ENCODE results near the gene WNK2. TPM values are rescaled to one million over a fixed set of nuclear protein-coding genes. Genes with fewer than 3 reads are reported as not detected.

The WNK2 gene
- total and polyA plus RNA-seq, 12 donors = 16.6 to 236 (median 178) TPM

DNA sequence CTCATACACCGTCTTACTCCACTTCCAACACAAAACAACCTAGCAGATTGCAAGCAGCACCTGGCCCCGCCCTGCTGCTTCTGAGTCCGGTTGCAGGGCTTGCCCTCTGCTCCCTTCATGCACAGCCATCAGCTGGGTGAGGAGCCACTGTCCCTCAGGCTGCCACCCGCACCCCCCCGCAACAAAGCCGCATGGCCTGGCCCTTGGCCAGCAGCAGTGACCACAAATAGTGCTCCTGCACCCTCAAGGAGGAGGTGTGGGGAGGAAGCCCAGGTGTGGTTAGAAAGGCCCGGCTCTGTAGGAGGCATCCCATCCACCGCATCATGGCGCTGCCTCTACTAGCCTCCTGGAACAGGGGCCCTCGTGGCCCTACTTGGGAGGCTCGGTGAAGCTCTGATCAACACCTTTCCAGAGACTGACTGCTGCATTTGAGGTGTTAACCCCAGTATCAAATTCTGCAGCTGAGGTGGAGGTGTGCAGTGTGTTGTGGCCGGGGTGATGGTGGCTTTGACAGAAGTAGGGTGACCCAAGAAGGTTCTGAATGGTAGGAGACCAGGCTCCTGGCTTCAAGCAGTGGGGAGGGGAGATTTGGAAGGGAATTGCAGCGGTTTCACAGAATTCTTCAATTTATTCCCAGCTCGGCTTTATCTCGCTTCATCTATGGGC, 52.7 kb downstream of the WNK2 start:
- WGBS, 2 donors = 78 to 82% methylated on average over 15 of the region's 15 CpGs
- ATAC-seq = no peak

DNA sequence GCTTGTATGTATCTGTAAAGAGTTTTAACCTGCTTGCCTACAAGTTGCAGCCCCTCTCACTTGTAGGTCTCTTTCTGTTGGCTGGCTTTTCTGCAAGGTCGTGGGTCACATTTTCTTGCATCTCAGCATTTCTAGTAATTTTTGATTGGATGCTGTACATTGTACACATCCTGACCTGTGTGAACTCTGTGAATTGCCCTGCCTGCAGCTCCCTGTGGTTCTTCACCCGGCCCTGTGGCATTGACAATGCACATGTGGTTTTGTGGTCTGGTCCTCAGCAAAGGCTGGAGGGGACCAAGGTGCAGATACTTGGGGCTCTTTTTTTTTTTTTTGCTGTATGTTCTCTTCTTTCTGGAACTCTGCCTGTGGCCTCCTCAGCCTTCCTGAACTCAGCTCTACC, 53.6 kb downstream of the WNK2 start:
- Histone ChIP-seq H3K9me3 (no peaks in the 10 kb centered on the region), H3K36me3 (peaks cover 0 to 13% (median 0%) of the 10 kb centered on the region in 9 donors), H3K27me3 (peaks cover 0 to 40% (median 0%) of the 10 kb centered on the region in 7 donors), H3K4me1 (peaks cover 0 to 31% (median 5%) of the 10 kb centered on the region in 9 donors), H3K27ac (no peak overlapping the region), H3K4me3 (no peak overlapping the region)
- ATAC-seq (no peak), DNase-seq (no peak)
- intact Hi-C loops (cut with DNase I) = no loop called here
- WGBS, 2 donors = 71 to 76% methylated on average over 2 of the region's 2 CpGs
- TF ChIP-seq, protein P1, sequence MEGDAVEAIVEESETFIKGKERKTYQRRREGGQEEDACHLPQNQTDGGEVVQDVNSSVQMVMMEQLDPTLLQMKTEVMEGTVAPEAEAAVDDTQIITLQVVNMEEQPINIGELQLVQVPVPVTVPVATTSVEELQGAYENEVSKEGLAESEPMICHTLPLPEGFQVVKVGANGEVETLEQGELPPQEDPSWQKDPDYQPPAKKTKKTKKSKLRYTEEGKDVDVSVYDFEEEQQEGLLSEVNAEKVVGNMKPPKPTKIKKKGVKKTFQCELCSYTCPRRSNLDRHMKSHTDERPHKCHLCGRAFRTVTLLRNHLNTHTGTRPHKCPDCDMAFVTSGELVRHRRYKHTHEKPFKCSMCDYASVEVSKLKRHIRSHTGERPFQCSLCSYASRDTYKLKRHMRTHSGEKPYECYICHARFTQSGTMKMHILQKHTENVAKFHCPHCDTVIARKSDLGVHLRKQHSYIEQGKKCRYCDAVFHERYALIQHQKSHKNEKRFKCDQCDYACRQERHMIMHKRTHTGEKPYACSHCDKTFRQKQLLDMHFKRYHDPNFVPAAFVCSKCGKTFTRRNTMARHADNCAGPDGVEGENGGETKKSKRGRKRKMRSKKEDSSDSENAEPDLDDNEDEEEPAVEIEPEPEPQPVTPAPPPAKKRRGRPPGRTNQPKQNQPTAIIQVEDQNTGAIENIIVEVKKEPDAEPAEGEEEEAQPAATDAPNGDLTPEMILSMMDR (IDR thresholded peaks at IDR 0.05) = no peak

More for the DNA sequence above, 52.7 kb downstream of the WNK2 start:
- intact Hi-C loops (cut with DNase I) = no loop called here
- H3K4me1 ChIP-seq = peaks cover 0 to 35% (median 6%) of the 10 kb centered on the region in 9 donors
- H3K27ac ChIP-seq = no peak overlapping the region
- TF ChIP-seq, protein P1 (IDR thresholded peaks at IDR 0.05) = no peak
- H3K4me3 ChIP-seq = no peak overlapping the region
- peaks cover 0 to 48% (median 0%) of the 10 kb centered on the region in 7 donors for H3K27me3 ChIP-seq
- no peaks in the 10 kb centered on the region for H3K9me3 ChIP-seq
- DNase-seq = no peak
- peaks cover 0 to 13% (median 0%) of the 10 kb centered on the region in 9 donors for H3K36me3 ChIP-seq

DNA sequence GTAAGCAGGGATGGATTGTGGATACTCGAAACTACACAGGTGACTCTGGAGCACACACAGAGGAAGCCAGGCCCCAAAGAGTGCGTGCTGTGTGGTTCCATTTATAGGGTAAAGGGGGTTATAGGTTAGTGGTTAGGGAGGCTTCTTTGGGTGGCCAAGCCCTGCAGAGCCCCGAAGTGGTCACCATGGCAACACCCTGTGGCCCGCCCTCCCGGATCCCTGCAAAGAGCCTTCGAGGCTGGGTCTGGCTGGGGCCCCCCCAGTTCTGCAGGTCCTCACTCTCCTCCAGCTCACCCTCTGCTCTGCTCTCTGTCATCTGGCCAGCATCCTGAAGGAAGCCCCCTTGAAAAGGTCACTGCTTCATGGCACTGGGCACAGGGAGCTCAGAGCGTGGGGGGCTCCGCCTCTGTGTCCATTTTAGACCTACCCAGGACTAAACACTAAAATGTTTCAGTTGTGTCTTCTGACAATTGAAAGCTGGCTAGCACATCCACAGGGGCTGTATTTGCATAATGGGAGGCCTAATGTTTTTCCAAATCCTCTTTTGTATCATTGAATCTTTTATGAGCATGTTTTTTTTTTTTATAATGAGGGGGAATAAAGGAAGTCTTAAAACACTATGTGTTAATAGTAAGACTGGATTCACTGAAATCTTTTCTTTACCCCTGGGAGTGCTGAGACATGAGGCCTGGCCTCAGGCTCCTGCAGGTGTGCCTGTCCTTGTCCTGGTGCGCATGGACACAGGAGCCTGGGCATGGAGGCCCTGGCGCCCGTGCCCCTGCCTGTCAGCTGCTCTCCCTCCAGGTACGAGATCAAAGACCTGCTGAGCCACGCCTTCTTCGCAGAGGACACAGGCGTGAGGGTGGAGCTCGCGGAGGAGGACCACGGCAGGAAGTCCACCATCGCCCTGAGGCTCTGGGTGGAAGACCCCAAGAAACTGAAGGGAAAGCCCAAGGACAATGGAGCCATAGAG, 55.3 kb downstream of the WNK2 start:
- no peak for DNase-seq
- H3K9me3 ChIP-seq = no peaks in the 10 kb centered on the region
- 88 to 89% methylated on average over 19 of the region's 19 CpGs for WGBS, 2 donors
- H3K27ac ChIP-seq = no peak overlapping the region
- ATAC-seq = no peak
- peaks cover 0 to 24% (median 5%) of the 10 kb centered on the region in 9 donors for H3K4me1 ChIP-seq
- intact Hi-C loops (cut with DNase I) = no loop called here
- TF ChIP-seq, protein P1 (IDR thresholded peaks at IDR 0.05) = no peak
- no peak overlapping the region for H3K4me3 ChIP-seq
- H3K36me3 ChIP-seq = peaks cover 0 to 23% (median 0%) of the 10 kb centered on the region in 9 donors
- peaks cover 0 to 25% (median 0%) of the 10 kb centered on the region in 7 donors for H3K27me3 ChIP-seq

DNA sequence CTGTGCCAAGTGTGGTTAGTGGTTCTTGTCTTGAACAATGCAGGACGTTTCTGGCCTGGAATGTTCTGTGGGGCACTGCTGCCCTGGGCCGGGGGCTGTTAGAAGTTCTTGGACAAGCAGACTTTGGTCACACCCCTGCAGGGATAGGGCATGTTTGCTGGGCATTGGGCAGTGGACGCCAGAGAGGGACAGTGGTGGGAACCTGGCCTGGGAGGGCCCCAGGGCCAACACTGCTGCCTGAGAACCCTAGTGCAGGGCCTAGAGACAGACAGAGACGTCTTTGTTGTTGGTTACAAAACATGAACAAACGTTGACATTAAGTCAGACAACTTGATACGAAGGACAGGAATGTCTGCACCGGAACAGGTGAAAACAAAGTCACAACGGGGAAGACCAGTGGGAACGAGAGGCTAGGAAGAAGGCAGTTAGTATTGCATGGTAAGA, 57.0 kb downstream of the WNK2 start:
- intact Hi-C loops (cut with DNase I) = no loop called here

More for the DNA sequence above, 57.0 kb downstream of the WNK2 start:
- H3K4me1 ChIP-seq = peaks cover 0 to 21% (median 10%) of the 10 kb centered on the region in 9 donors
- WGBS, 2 donors = 32 to 51% methylated on average over 9 of the region's 9 CpGs
- ATAC-seq = no peak
- no peaks in the 10 kb centered on the region for H3K9me3 ChIP-seq
- H3K27me3 ChIP-seq = peaks cover 0 to 9% (median 0%) of the 10 kb centered on the region in 7 donors
- TF ChIP-seq, protein P1 (IDR thresholded peaks at IDR 0.05) = no peak
- no peak overlapping the region for H3K4me3 ChIP-seq
- peaks cover 0 to 23% (median 0%) of the 10 kb centered on the region in 9 donors for H3K36me3 ChIP-seq
- DNase-seq = no peak
- no peak overlapping the region for H3K27ac ChIP-seq

Measured in heart right ventricle (tissue), 16 donors.